ENCODE data around the gene JMJD7. TPM values are rescaled to one million over a fixed set of nuclear protein-coding genes. Genes with fewer than 3 reads are reported as not detected.

The JMJD7 gene
- total RNA-seq, 2 experiments from 2014 or later, result 17.9 to 24.8 TPM

GRCh38 chr15:41872166-41872747 lies 44.4 kb downstream of the JMJD7 start:
- ChIA-PET POLR2A (no interaction called here), CTCF (no interaction called here)
- H3K36me3 Mint-ChIP-seq, result no peaks in the 10 kb centered on the region
- H3K27me3 Mint-ChIP-seq, result no peaks in the 10 kb centered on the region
- H3K9me3 Mint-ChIP-seq, result no peaks in the 10 kb centered on the region
- peaks cover 20% of the 10 kb centered on the region for H3K4me1 Mint-ChIP-seq (ENCODE audit: low read depth)
- intact Hi-C loops (cut with micrococcal nuclease), result no loop called here
- H3K27ac Mint-ChIP-seq, result no peak overlapping the region
- no peak for DNase-seq
- H3K4me3 Mint-ChIP-seq, result no peak overlapping the region

- no peak overlapping the region for H3K4me3 Mint-ChIP-seq
- DNase-seq, result no peak
- H3K9me3 Mint-ChIP-seq, result no peaks in the 10 kb centered on the region
- no peaks in the 10 kb centered on the region for H3K36me3 Mint-ChIP-seq
- H3K27ac Mint-ChIP-seq, result no peak overlapping the region
- intact Hi-C loops (cut with micrococcal nuclease), result no loop called here
- POLR2A ChIA-PET, result no interaction called here
- no peaks in the 10 kb centered on the region for H3K27me3 Mint-ChIP-seq
- H3K4me1 Mint-ChIP-seq (ENCODE audit: low read depth), result peaks cover 20% of the 10 kb centered on the region
- CTCF ChIA-PET, result no interaction called here
These were observed 45.8 kb downstream of the JMJD7 start for GRCh38 chr15:41873711-41874110.

- ChIA-PET CTCF (no interaction called here), POLR2A (no interaction called here)
- Mint-ChIP-seq H3K27ac (no peak overlapping the region), H3K4me1 (ENCODE audit: low read depth) (peaks cover 17% of the 10 kb centered on the region), H3K27me3 (no peaks in the 10 kb centered on the region), H3K9me3 (no peaks in the 10 kb centered on the region), H3K4me3 (no peak overlapping the region), H3K36me3 (no peaks in the 10 kb centered on the region)
- intact Hi-C loops (cut with micrococcal nuclease), result no loop called here
- no peak for DNase-seq
These were observed 46.8 kb downstream of the JMJD7 start for GRCh38 chr15:41874736-41875135.

- H3K4me1 Mint-ChIP-seq (ENCODE audit: low read depth), result peaks cover 7% of the 10 kb centered on the region
- intact Hi-C loops (cut with micrococcal nuclease), result no loop called here
- H3K4me3 Mint-ChIP-seq, result no peak overlapping the region
- H3K9me3 Mint-ChIP-seq, result no peaks in the 10 kb centered on the region
- H3K27me3 Mint-ChIP-seq, result no peaks in the 10 kb centered on the region
- no peak for DNase-seq
- ChIA-PET CTCF (interaction anchor here (0.8 to 1.3 kb wide), 3 partner anchors 27 to 103 kb away, joined by 3 read pairs; no protein-coding TSS in a partner anchor), POLR2A (no interaction called here)
- H3K27ac Mint-ChIP-seq, result no peak overlapping the region
- H3K36me3 Mint-ChIP-seq, result no peaks in the 10 kb centered on the region
These were observed 48.1 kb downstream of the JMJD7 start for GRCh38 chr15:41876007-41876406.

GRCh38 chr15:41876689-41877088 lies 48.8 kb downstream of the JMJD7 start:
- Mint-ChIP-seq H3K9me3 (no peaks in the 10 kb centered on the region), H3K4me3 (no peak overlapping the region), H3K4me1 (ENCODE audit: low read depth) (peaks cover 9% of the 10 kb centered on the region), H3K27me3 (peaks cover 6% of the 10 kb centered on the region), H3K27ac (no peak overlapping the region), H3K36me3 (no peaks in the 10 kb centered on the region)
- CTCF ChIA-PET, result interaction anchor here (1.1 to 1.3 kb wide), 2 partner anchors 26 to 28 kb away, joined by 3 read pairs; no protein-coding TSS in a partner anchor
- no peak for DNase-seq
- POLR2A ChIA-PET, result no interaction called here
- intact Hi-C loops (cut with micrococcal nuclease), result no loop called here

- Mint-ChIP-seq H3K27me3 (peaks cover 7% of the 10 kb centered on the region), H3K27ac (no peak overlapping the region), H3K4me1 (ENCODE audit: low read depth) (peaks cover 4% of the 10 kb centered on the region), H3K36me3 (peaks cover 1% of the 10 kb centered on the region), H3K4me3 (no peak overlapping the region), H3K9me3 (no peaks in the 10 kb centered on the region)
- intact Hi-C loops (cut with micrococcal nuclease), result no loop called here
- CTCF ChIA-PET, result no interaction called here
- POLR2A ChIA-PET, result no interaction called here
- no peak for DNase-seq
These were observed 49.9 kb downstream of the JMJD7 start for GRCh38 chr15:41877631-41878354.

- Mint-ChIP-seq H3K4me3 (no peak overlapping the region), H3K27ac (no peak overlapping the region)
These were observed 50.4 kb downstream of the JMJD7 start for GRCh38 chr15:41878355-41878699.

GRCh38 chr15:41879321-41879845 lies 51.5 kb downstream of the JMJD7 start:
- H3K9me3 Mint-ChIP-seq, result no peaks in the 10 kb centered on the region
- no peak overlapping the region for H3K4me3 Mint-ChIP-seq
- peaks cover 7% of the 10 kb centered on the region for H3K27me3 Mint-ChIP-seq
- CTCF ChIA-PET, result no interaction called here
- POLR2A ChIA-PET, result no interaction called here
- peaks cover 1% of the 10 kb centered on the region for H3K36me3 Mint-ChIP-seq
- peaks cover 4% of the 10 kb centered on the region for H3K4me1 Mint-ChIP-seq (ENCODE audit: low read depth)
- H3K27ac Mint-ChIP-seq, result no peak overlapping the region
- intact Hi-C loops (cut with micrococcal nuclease), result no loop called here
- DNase-seq, result no peak

More at GRCh38 chr15:41878355-41878699, 50.4 kb downstream of the JMJD7 start:
- DNase-seq, result no peak
- Mint-ChIP-seq H3K27me3 (peaks cover 7% of the 10 kb centered on the region), H3K36me3 (peaks cover 1% of the 10 kb centered on the region), H3K9me3 (no peaks in the 10 kb centered on the region), H3K4me1 (ENCODE audit: low read depth) (peaks cover 4% of the 10 kb centered on the region)
- intact Hi-C loops (cut with micrococcal nuclease), result no loop called here
- ChIA-PET POLR2A (no interaction called here), CTCF (no interaction called here)

- no peak overlapping the region for H3K4me3 Mint-ChIP-seq
- POLR2A ChIA-PET, result no interaction called here
These were observed 52.4 kb downstream of the JMJD7 start for GRCh38 chr15:41880156-41880877.

GRCh38 chr15:41881086-41881485 lies 53.2 kb downstream of the JMJD7 start:
- intact Hi-C loops (cut with micrococcal nuclease), result no loop called here
- ChIA-PET POLR2A (no interaction called here), CTCF (interaction anchor here (0.6 to 1.9 kb wide), 2 partner anchors 23 to 822 kb away, joined by 4 to 8 read pairs; no protein-coding TSS in a partner anchor)
- Mint-ChIP-seq H3K4me1 (ENCODE audit: low read depth) (peaks cover 7% of the 10 kb centered on the region), H3K9me3 (no peaks in the 10 kb centered on the region), H3K36me3 (peaks cover 1% of the 10 kb centered on the region), H3K4me3 (no peak overlapping the region), H3K27ac (no peak overlapping the region), H3K27me3 (peaks cover 7% of the 10 kb centered on the region)
- no peak for DNase-seq

More at GRCh38 chr15:41880156-41880877, 52.4 kb downstream of the JMJD7 start:
- DNase-seq, result no peak
- Mint-ChIP-seq H3K27ac (no peak overlapping the region), H3K27me3 (peaks cover 7% of the 10 kb centered on the region), H3K4me1 (ENCODE audit: low read depth) (peaks cover 5% of the 10 kb centered on the region), H3K36me3 (peaks cover 1% of the 10 kb centered on the region), H3K9me3 (no peaks in the 10 kb centered on the region)
- intact Hi-C loops (cut with micrococcal nuclease), result no loop called here
- CTCF ChIA-PET, result interaction anchor here (1.9 kb wide), 1 partner anchor 24 kb away, joined by 8 read pairs; no protein-coding TSS in a partner anchor

- intact Hi-C loops (cut with micrococcal nuclease), result no loop called here
- Mint-ChIP-seq H3K9me3 (no peaks in the 10 kb centered on the region), H3K27ac (no peak overlapping the region), H3K36me3 (peaks cover 1% of the 10 kb centered on the region), H3K4me3 (no peak overlapping the region), H3K4me1 (ENCODE audit: low read depth) (peaks cover 7% of the 10 kb centered on the region), H3K27me3 (peaks cover 7% of the 10 kb centered on the region)
- ChIA-PET CTCF (interaction anchor here (0.6 to 1.9 kb wide), 2 partner anchors 23 to 822 kb away, joined by 4 to 8 read pairs; no protein-coding TSS in a partner anchor), POLR2A (interaction anchor here (1.2 kb wide), 1 partner anchor 11 kb away, joined by 3 read pairs; no protein-coding TSS in a partner anchor)
- DNase-seq, result no peak
These were observed 53.6 kb downstream of the JMJD7 start for GRCh38 chr15:41881550-41881919.
